Adrenal gland (tissue), 12 donors: Measurements from ENCODE around the gene RGS14. TPM values are rescaled to one million over a fixed set of nuclear protein-coding genes. Genes with fewer than 3 reads are reported as not detected.

Experiments used
- DNase-seq, 7 donors: peaks; one replicate each; pipeline ENCODE4 v3.0.0-alpha.2; 2019 to 2020
- H3K27ac ChIP-seq, 5 donors: fragments of 200-600 bp; sonication (generic) in 4 of 5; 1 replicate in 3 of 5; 2 replicates in 2 of 5; pipeline versions ENCODE4 v1.5.1 to v1.8.0; 2016 to 2020; ENCODE audit warnings: mild to moderate bottlenecking in 1 of 5
- H3K27me3 ChIP-seq: fragments of 200-600 bp; 2 replicates; pipeline ENCODE4 v1.8.0; 2021
- H3K36me3 ChIP-seq, 2 donors: fragments of 200-600 bp; replicated peaks in 1 of 2; 1 replicate in 1 of 2; 2 replicates in 1 of 2; pipeline versions ENCODE4 v1.5.1 to v1.8.0; 2018 to 2022
- H3K4me1 ChIP-seq, 2 donors: fragments of 200-600 bp; replicated peaks in 1 of 2; 1 replicate in 1 of 2; 2 replicates in 1 of 2; pipeline versions ENCODE4 v1.5.1 to v1.8.0; 2018 to 2021
- H3K4me3 ChIP-seq, 4 donors: fragments of 200-600 bp; sonication (generic) in 3 of 4; one replicate each; pipeline ENCODE4 v1.5.1; 2016 to 2018
- H3K9me3 ChIP-seq, 3 donors: fragments of 200-600 bp; sonication (generic) in 1 of 3; replicated peaks in 1 of 3; 1 replicate in 2 of 3; 2 replicates in 1 of 3; pipeline versions ENCODE4 v1.5.1 to v1.8.0; 2016 to 2021
- POLR2A ChIP-seq, 2 donors: fragments of 450-650 bp; IDR thresholded peaks; one replicate each; pipeline ENCODE4 v1.6.1; 2017; ENCODE audit warnings: antibody characterized with exemption in 2 of 2, mild to moderate bottlenecking in 2 of 2, moderate library complexity in 1 of 2
- WGBS, 4 donors: extraction: QIAGEN DNeasy Blood & Tissue Kit in 2 of 4; methylation state at CpG; one replicate each; pipeline versions ENCODE4 v1.1.5 to v1.1.7; 2013 to 2017; 5-methylcytosine and 5-hydroxymethylcytosine counted together
- intact Hi-C, 2 donors: fragments of 100-400 bp; cut with DNase I; formaldehyde crosslinking; loops; one replicate each; pipeline versions ENCODE4 v1.14.1 to v1.15.0; 2022 to 2023
- polyA plus RNA-seq, 3 donors: library from polyadenylated mRNA; stranded (reverse); fragments of 200-250 nt in 2 of 3; fragments of 350-450 nt in 1 of 3; fragmentation: Illumina TruSeq in 1 of 3; extraction: RNeasy Lipid Tissue Mini Kit (QIAGEN cat#74804) in 1 of 3; gene quantifications; one replicate each; pipeline ENCODE4 v1.2.3, GENCODE V29; 2013 to 2014
- total RNA-seq, 9 donors: library from RNA; depleted of rRNA in 4 of 9; stranded (reverse); fragments of >200 nt in 4 of 9; fragments of 120-200 nt in 1 of 9; fragmentation: NEBNext Ultra II Directional in 1 of 9; extraction: Animal tissue kit (Norgen Biotek cat#: 25700) in 1 of 9; gene quantifications; one replicate each; pipeline versions ENCODE4 v1.1.0 to v1.2.4, GENCODE V29; 2013 to 2023
- TF ChIP-seq, protein P1 (sequence below), 6 experiments: fragments of 450-650 bp in 4 of 6; fragments of 200-600 bp in 2 of 6; sonication (generic) in 1 of 6; IDR thresholded peaks; 1 replicate in 5 of 6; 2 replicates in 1 of 6; pipeline versions ENCODE4 v1.5.1 to v1.8.0; 2016 to 2021; ENCODE audit warnings: antibody characterized with exemption in 6 of 6, mild to moderate bottlenecking in 2 of 6, moderate library complexity in 1 of 6
- donor health status: healthy with polysubstance abuse.
- donor health status: Bipolar disorder and iron deficiency.
- donor health status: DM: yes; HTN: yes; CAD: no.
- donor health status: DM: no; HTN: no; CAD: no.
- donor health status: DM: no; HTN: no; CAD: no.
- donor health status: DM: yes; HTN: yes; CAD: no.

Gene RGS14
- total and polyA plus RNA-seq, 12 donors = 2.3 to 36.3 (median 15.5) TPM

- H3K4me1 ChIP-seq = peaks cover 27 to 36% of the 10 kb centered on the region in 2 donors
- no peak overlapping the region for H3K4me3 ChIP-seq
- DNase-seq = peak in 2 of 7 donors; percentile 35 to 36
- intact Hi-C loops = no loop called here
- TF ChIP-seq POLR2A (IDR thresholded peaks at IDR 0.05) = no peak
- TF ChIP-seq, protein P1, sequence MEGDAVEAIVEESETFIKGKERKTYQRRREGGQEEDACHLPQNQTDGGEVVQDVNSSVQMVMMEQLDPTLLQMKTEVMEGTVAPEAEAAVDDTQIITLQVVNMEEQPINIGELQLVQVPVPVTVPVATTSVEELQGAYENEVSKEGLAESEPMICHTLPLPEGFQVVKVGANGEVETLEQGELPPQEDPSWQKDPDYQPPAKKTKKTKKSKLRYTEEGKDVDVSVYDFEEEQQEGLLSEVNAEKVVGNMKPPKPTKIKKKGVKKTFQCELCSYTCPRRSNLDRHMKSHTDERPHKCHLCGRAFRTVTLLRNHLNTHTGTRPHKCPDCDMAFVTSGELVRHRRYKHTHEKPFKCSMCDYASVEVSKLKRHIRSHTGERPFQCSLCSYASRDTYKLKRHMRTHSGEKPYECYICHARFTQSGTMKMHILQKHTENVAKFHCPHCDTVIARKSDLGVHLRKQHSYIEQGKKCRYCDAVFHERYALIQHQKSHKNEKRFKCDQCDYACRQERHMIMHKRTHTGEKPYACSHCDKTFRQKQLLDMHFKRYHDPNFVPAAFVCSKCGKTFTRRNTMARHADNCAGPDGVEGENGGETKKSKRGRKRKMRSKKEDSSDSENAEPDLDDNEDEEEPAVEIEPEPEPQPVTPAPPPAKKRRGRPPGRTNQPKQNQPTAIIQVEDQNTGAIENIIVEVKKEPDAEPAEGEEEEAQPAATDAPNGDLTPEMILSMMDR (IDR thresholded peaks at IDR 0.05) = no peak
- H3K27ac ChIP-seq = peak overlapping the region; percentile 87 to 98 (median 94)
- H3K9me3 ChIP-seq = no peaks in the 10 kb centered on the region
- no peaks in the 10 kb centered on the region for H3K36me3 ChIP-seq
- no peaks in the 10 kb centered on the region for H3K27me3 ChIP-seq
- 70 to 84% (median 81%) methylated on average over 5 to 14 of the region's 14 CpGs for WGBS, 4 donors
Observed at GRCh38 chr5:177365845-177366527, 8.3 kb downstream of the RGS14 start.

DNA sequence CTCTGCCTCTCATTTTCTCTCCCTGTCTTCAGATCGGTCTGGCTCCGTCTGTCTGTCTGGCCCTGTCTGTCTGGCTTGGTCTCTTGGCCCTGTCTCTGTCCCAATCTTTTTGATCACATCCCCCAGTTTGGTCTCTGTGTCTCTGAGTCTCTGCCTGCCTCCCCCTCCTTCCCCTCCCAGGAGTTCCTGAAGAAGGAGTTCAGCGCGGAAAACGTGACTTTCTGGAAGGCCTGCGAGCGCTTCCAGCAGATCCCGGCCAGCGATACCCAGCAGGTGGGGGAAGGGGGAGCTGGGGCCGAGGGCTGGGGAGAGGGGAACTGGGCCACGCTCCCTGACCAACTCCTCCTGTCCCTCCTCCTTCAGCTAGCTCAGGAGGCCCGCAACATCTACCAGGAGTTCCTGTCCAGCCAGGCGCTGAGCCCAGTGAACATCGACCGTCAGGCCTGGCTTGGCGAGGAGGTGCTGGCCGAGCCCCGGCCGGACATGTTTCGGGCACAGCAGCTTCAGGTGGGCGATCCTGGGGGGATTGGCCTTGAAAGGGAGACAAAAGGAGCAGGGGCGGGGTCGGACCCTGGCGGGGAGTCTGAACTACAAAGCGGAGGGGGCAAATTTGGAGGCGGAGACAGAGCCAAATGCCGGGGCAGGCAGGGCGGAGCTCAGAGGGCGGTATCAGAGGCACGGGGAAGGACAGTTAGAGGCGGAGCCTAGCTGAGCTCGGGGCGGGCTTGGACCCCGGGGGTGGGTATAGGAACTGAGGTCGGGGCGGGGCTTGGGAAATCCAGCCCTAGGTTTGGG, 9.0 kb downstream of the RGS14 start:
- peak in 1 of 2 donors; percentile 61 for TF ChIP-seq POLR2A (IDR thresholded peaks at IDR 0.05)
- TF ChIP-seq, protein P1 (IDR thresholded peaks at IDR 0.05) = no peak
- Histone ChIP-seq H3K36me3 (no peaks in the 10 kb centered on the region), H3K9me3 (no peaks in the 10 kb centered on the region), H3K4me3 (peak overlapping the region in 2 of 4 donors; percentile 18 to 49), H3K27ac (peak overlapping the region; percentile 87 to 98 (median 94)), H3K4me1 (peaks cover 27 to 36% of the 10 kb centered on the region in 2 donors), H3K27me3 (no peaks in the 10 kb centered on the region)
- 16 to 29% (median 18%) methylated on average over 16 to 36 of the region's 36 CpGs for WGBS, 4 donors
- intact Hi-C loops = no loop called here
- DNase-seq = peak; percentile 92 to 96 (median 93)

- intact Hi-C loops = no loop called here
- TF ChIP-seq POLR2A (IDR thresholded peaks at IDR 0.05) = no peak
- TF ChIP-seq, protein P1 (IDR thresholded peaks at IDR 0.05) = no peak
- peaks cover 27 to 35% of the 10 kb centered on the region in 2 donors for H3K4me1 ChIP-seq
Observed at GRCh38 chr5:177367323-177367848, 9.7 kb downstream of the RGS14 start.

More at GRCh38 chr5:177367323-177367848, 9.7 kb downstream of the RGS14 start:
- Histone ChIP-seq H3K4me3 (peak overlapping the region in 2 of 4 donors; percentile 18 to 49), H3K27ac (peak overlapping the region in 4 of 5 donors; percentile 93 to 98 (median 96)), H3K36me3 (no peaks in the 10 kb centered on the region), H3K27me3 (no peaks in the 10 kb centered on the region), H3K9me3 (no peaks in the 10 kb centered on the region)
- WGBS, 4 donors = 24 to 80% (median 31%) methylated on average over 4 to 46 of the region's 46 CpGs
- peak in 1 of 7 donors; percentile 41 for DNase-seq
